HG03439 (cell line): Measurements from ENCODE around the gene FMR1.
A peak's percentile ranks its signal among the peaks of the same experiment; 100 is the strongest.

Source experiments
- ATAC-seq: cut with Tn5 transposase; IDR thresholded peaks from one replicate; pipeline ENCODE4 v1.9.1; 2021; ENCODE audit warnings: mild to moderate bottlenecking, moderate library complexity; ENCODE audit not compliant: unreplicated experiment

FMR1 gene

DNA sequence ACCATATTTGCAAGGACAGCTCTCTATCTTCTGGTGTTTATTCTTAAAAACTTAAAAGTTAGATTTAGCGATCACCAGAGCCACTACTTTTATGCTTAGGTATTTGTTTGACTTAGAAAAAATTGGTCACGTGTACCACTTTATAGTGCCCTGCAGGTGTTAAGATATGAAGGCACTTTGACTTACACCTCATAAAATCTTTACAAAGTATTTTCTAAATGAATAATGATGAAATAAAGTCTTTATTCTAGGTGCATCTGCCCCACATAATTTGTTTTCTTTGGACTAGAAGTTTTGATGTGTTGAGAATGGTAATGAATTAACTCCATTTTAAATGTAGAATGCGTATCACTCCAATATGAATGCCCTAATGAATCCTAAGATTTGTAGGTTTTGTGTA is 2.9 kb downstream of the FMR1 start:
- no peak for ATAC-seq

DNA sequence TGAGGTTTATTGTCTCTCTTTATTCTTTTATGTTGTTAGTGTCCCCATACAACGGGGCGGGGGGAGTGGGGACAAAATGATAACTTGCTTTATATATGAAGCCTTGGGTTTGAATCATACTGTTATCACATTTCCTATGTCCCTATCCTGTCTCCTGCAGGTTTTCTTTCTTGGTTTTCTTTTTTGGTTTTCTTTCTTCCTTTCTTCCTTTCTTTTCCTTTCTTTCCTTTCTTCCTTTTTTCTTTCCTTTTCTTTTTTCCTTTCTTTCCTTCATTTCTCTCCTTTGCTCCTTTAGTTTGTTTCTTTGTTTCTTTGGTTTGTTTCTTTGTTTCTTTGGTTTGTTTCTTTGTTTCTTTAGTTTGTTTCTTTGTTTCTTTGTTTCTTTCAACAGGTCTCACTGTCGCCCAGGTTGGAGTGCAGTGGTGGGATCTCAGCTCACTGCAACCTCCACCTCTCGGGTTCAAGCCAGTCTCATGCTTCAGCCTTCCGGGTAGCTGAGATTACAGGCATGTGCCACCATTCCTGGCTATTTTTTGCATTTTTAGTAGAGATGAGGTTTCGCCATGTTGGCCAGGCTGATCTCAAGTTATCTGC is 4.8 kb downstream of the FMR1 start:
- ATAC-seq: no peak

GRCh38 chrX:147917700-147918695 is 6.3 kb downstream of the FMR1 start:
- peak; percentile 86 for ATAC-seq

- ATAC-seq: no peak
Measured at GRCh38 chrX:147920161-147920666, 8.5 kb downstream of the FMR1 start.

DNA sequence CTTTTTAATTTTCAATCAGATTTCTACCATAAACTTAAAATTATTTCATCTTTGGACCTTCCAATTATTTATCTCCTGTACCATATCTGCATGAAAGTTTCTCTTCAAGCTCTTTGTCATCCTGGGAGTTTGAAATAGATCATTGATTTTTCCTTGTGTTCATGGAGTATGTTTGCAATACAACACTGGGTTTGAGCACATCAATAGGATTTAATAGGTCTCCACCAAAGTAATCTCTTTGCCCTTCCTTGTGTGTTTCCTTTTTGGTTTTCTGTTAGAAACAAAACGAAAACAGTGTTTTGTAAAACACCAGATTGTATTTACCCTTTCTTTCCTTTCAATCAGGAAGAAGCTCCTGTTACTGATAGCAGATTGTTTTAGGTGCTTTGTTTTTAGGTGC is 11.9 kb downstream of the FMR1 start:
- ATAC-seq: no peak

- ATAC-seq: no peak
Measured at GRCh38 chrX:147927256-147927655, 15.5 kb downstream of the FMR1 start.

DNA sequence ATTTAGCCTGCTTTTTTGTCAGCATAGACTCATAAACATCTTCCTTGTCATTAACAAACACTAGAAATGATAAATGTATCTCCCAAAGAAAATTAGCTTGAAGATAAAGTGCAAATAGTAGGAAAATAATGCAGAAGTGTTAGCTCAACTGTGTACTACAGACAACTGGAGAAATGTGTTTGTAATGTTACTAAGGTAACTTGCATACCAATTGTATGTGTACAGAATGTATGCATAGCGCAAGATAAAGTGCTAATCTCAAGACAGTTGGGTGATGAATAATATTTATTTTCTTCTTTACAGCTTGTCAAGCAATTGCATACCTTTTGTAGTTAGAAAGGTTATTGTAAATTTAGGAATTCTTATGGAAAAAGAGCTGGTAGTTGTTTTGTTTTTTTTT is 22.1 kb downstream of the FMR1 start:
- ATAC-seq: no peak

DNA sequence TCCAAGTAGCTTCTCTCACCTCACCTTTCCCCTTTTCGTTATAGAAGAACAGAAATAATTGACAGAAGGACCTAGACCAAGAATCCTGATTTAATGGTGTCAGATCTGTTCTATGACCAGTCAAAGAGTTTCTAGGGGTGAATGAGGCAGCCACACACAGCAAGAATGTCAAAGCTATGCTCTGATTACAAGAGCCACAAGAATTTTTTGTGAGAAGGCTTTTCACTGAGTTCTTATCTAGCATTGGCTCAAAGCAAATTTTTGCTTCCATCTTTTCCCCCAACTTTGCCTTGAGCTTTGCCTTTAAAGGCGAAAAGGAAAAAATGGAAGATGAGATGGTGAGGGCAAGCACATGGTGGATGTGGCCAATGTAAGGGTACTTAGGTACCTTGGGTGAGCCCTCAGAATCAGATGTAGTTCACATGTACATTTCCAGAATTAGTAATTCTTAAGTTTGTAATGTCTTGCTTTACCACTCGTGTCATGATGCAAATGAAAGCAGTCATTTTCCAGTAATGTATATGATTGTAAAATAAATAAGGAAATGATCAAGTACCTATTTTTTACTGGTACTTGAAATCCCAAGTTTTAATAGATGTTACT is 23.5 kb downstream of the FMR1 start:
- no peak for ATAC-seq

- no peak for ATAC-seq
Measured at GRCh38 chrX:147945286-147945685, 33.6 kb downstream of the FMR1 start.

DNA sequence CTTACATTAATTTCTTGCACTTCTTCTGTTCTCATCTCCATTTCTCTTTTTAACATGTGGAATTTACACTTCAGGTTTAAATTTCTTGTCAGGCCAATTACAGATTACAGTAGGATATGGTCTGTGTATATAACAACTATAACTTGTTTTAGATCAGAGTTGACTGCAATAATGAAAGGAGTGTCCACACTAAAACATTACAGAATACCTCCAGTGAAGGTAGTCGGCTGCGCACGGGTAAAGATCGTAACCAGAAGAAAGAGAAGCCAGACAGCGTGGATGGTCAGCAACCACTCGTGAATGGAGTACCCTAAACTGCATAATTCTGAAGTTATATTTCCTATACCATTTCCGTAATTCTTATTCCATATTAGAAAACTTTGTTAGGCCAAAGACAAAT is 36.8 kb downstream of the FMR1 start:
- ATAC-seq: no peak

DNA sequence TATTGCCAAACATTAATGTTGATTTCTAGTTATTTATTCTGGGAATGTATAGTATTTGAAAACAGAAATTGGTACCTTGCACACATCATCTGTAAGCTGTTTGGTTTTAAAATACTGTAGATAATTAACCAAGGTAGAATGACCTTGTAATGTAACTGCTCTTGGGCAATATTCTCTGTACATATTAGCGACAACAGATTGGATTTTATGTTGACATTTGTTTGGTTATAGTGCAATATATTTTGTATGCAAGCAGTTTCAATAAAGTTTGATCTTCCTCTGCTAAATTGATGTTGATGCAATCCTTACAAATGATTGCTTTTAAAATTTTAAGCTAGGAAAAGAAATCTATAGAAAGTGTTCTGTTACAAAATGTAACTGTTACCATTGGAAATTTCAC is 38.6 kb downstream of the FMR1 start:
- no peak for ATAC-seq

- no peak for ATAC-seq
Measured at GRCh38 chrX:147953976-147954375, 42.3 kb downstream of the FMR1 start.

DNA sequence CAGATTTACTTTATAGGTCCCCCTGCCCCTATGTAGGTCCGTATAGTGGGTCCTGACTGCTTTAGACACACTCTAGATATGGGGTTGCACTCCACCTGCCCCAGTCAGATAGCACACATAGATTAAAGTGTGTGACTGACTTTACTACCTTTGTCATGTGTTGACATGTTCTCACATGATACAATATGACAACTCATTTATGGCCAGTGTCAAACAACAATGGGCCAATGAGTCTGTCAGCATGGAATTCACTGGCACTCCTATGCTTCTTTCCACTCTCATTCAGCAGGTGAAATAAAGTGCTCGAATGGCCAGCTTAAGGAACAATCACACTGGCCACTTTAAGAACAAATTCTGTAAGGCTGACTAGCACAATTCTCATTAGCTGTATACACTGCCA is 45.6 kb downstream of the FMR1 start:
- ATAC-seq: no peak

GRCh38 chrX:147958291-147958690 is 46.6 kb downstream of the FMR1 start:
- ATAC-seq: no peak

- no peak for ATAC-seq
Measured at GRCh38 chrX:147960722-147961121, 49.0 kb downstream of the FMR1 start.

GRCh38 chrX:147962476-147962875 is 50.8 kb downstream of the FMR1 start:
- no peak for ATAC-seq

DNA sequence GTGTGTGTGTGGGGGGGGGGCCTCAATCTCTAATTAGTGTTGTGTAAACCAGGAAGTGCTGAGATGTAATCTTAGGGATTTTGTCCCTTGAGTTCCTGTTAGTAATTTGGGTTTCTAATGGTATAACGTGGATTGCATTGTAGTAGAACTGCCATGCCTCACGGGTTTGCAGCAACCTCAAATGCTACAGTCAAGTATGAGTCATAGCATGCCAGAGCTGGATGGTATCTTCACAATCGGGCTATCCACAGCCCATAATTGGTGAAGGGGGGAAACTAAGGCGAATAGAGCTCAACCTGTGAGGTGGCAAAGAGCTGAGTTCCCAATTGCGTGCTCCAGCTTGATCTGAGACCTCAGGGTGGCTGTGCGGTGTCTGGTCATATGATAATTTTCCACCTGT is 67.2 kb downstream of the FMR1 start:
- no peak for ATAC-seq

DNA sequence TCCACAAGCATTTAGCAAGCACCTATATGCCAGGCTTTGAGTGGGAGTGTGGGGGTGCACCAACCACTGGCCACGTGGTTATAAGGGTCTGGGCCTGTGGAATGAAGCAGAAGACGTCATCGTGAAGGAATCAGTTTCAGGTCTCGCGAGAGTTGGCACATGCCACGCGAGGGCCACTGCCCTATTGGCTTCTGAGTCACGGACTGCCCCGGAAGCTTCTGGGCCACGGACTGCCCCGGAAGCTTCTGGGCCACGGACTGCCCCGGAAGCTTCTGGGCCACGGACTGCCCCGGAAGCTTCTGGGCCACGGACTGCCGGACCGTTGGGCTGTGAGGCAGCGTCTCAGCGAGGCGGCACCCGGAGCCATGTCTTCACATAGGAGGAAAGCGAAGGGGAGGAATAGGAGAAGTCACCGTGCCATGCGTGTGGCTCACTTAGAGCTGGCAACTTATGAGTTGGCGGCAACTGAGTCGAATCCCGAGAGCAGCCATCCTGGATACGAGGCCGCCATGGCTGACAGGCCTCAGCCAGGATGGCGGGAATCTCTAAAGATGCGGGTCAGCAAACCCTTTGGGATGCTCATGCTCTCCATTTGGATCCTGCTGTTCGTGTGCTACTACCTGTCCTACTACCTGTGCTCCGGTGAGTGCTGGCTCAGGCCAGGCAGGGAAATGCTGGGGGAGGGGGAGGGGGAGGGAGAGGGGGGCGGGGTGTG is 69.5 kb downstream of the FMR1 start, which contains the start of gene FMR1NB:
Gene FMR1NB (plus strand): TSS at position 300 of the 715 bp plus-strand sequence. CDS start 66 bp downstream, at position 366.
- no peak for ATAC-seq
